Measurements from ENCODE around the gene RAB3D. TPM values are rescaled to one million over a fixed set of nuclear protein-coding genes. Genes with fewer than 3 reads are reported as not detected.

Gene RAB3D
- total and polyA plus RNA-seq, 10 of the 15 experiments (the other 5 are each of a cell fraction or from before 2014, with no cell fraction given): 1.1 to 15.7 (median 6.2) TPM

DNA sequence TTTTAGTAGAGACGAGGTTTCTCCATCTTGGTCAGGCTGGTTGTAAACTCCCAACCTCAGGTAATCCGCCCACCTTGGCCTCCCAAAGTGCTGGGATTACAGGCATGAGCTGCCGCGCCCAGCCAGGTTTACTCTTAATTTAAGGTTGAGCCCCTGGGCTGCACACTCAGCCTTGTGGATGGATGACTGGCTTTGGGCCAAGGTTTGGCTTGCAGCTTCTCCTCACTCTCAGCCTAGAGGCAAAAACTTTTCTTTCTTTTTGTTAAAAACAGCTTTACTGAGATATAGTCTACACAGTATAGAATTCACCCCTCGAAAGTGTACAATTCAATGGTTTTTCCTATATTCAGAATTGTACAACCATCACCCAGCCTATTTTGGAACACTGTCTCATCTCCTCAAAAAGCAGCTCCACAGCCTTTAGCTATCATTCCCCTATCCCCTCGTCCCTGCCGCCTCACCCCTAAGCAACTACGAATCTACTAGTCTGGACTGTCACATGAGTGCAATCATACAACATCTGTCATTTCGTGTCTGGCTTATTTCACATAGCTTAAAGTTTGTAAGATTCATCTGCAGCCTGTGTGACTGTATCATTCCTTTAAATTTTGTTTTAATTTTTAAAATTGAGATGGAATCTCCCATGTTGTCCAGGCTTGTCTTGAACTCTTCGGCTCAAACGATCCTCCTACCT, 58.0 kb downstream of the RAB3D start:
- Histone ChIP-seq H3K9me3 (replicated peaks; ENCODE audit: control insufficient read depth, insufficient read depth, low read length) (no peaks in the 10 kb centered on the region; the same call in 2 of the 3 replicates), H3K4me3 (no peak overlapping the region), H4K20me1 (ENCODE audit: control insufficient read depth, insufficient read depth) (no peaks in the 10 kb centered on the region), H3K36me3 (ENCODE audit: control insufficient read depth in 2 of 2, insufficient read depth in 2 of 2, low read length in 1 of 2) (no peaks in the 10 kb centered on the region), H3K79me2 (ENCODE audit: control insufficient read depth, insufficient read depth, low read length) (no peaks in the 10 kb centered on the region), H2AFZ (ENCODE audit: control insufficient read depth, low read depth, low read length) (no peak overlapping the region), H3K27me3 (replicated peaks in 1 of 2; ENCODE audit: control insufficient read depth in 2 of 2, insufficient read depth in 2 of 2, low read length in 1 of 2) (no peaks in the 10 kb centered on the region), H3K4me2 (ENCODE audit: control insufficient read depth, insufficient read depth) (no peak overlapping the region), H3K4me1 (ENCODE audit: control insufficient read depth, insufficient read depth, low read length) (peaks cover 9% of the 10 kb centered on the region), H3K9ac (ENCODE audit: control insufficient read depth, insufficient read depth, low read length) (no peak overlapping the region), H3K27ac (ENCODE audit: control insufficient read depth, insufficient read depth) (no peak overlapping the region)
- no peak for FAIRE-seq
- DNase-seq (ENCODE audit: low read depth, low spot score): no peak
- ATAC-seq: no peak
- TF ChIP-seq CHD2 (IDR thresholded peaks at IDR 0.05; ENCODE audit: borderline replicate concordance, low read depth, low read length): no peak
- no peak for TF ChIP-seq SMC3 (IDR thresholded peaks at IDR 0.05; ENCODE audit: borderline replicate concordance, low read length)
- TF ChIP-seq EZH2 (IDR thresholded peaks at IDR 0.05; ENCODE audit: borderline replicate concordance, control insufficient read depth, low read depth, low read length): no peak
- 79% methylated on average over 11 of the region's 11 CpGs for WGBS (ENCODE audit: insufficient coverage, insufficient replicate concordance, low lambda C conversion rate, missing lambda C conversion rate)
- CTCF ChIA-PET: interaction anchor here (0.5 kb wide), 1 partner anchor 16 kb away, joined by 3 read pairs; no protein-coding TSS in a partner anchor
- intact Hi-C loops (cut with micrococcal nuclease; ENCODE audit: unreplicated experiment): no loop called here
- POLR2A ChIA-PET: no interaction called here
- RAD21 ChIA-PET (ENCODE audit: unreplicated experiment): interaction anchor here (1.2 kb wide), 1 partner anchor 65 kb away, joined by 3 read pairs; no protein-coding TSS in a partner anchor
- BruUV-seq (replicated peaks): no TSS peak
- in situ Hi-C loops (cut with MboI): no loop called here
- SMC1A ChIA-PET (ENCODE audit: uncharacterized antibody, unreplicated experiment): interaction anchor here (1.2 to 1.5 kb wide), 2 partner anchors 16 to 201 kb away, joined by 3 read pairs; no protein-coding TSS in a partner anchor

- FAIRE-seq: peak; percentile 74
- peak; percentile 88 for ATAC-seq
- Histone ChIP-seq H3K4me2 (ENCODE audit: control insufficient read depth, insufficient read depth) (peak overlapping the region; percentile 74), H3K4me3 (no peak overlapping the region), H2AFZ (ENCODE audit: control insufficient read depth, low read depth, low read length) (peak overlapping the region; percentile 74), H3K9me3 (replicated peaks; ENCODE audit: control insufficient read depth, insufficient read depth, low read length) (no peaks in the 10 kb centered on the region; the same call in 2 of the 3 replicates), H4K20me1 (ENCODE audit: control insufficient read depth, insufficient read depth) (no peaks in the 10 kb centered on the region), H3K79me2 (ENCODE audit: control insufficient read depth, insufficient read depth, low read length) (no peaks in the 10 kb centered on the region), H3K9ac (ENCODE audit: control insufficient read depth, insufficient read depth, low read length) (no peak overlapping the region), H3K4me1 (ENCODE audit: control insufficient read depth, insufficient read depth, low read length) (peaks cover 9% of the 10 kb centered on the region), H3K36me3 (ENCODE audit: control insufficient read depth in 2 of 2, insufficient read depth in 2 of 2, low read length in 1 of 2) (no peaks in the 10 kb centered on the region), H3K27me3 (replicated peaks in 1 of 2; ENCODE audit: control insufficient read depth in 2 of 2, insufficient read depth in 2 of 2, low read length in 1 of 2) (no peaks in the 10 kb centered on the region), H3K27ac (ENCODE audit: control insufficient read depth, insufficient read depth) (peak overlapping the region; percentile 56; the same call in 1 of the 2 replicates)
- in situ Hi-C loops (cut with MboI) (no loop called here), intact Hi-C loops (cut with micrococcal nuclease; ENCODE audit: unreplicated experiment) (no loop called here)
- DNase-seq (ENCODE audit: low read depth, low spot score): peak; percentile 86
- WGBS (ENCODE audit: insufficient coverage, insufficient replicate concordance, low lambda C conversion rate, missing lambda C conversion rate): 10% methylated on average over 5 of the region's 5 CpGs
- ChIA-PET SMC1A (ENCODE audit: uncharacterized antibody, unreplicated experiment) (interaction anchor here (1.5 kb wide), 1 partner anchor 203 kb away, joined by 3 read pairs; no protein-coding TSS in a partner anchor), RAD21 (ENCODE audit: unreplicated experiment) (interaction anchor here (1.0 kb wide), 1 partner anchor 10 kb away, joined by 5 read pairs; no protein-coding TSS in a partner anchor), CTCF (interaction anchor here (0.6 to 1.5 kb wide), 5 partner anchors 14 to 98 kb away, joined by 3 to 4 read pairs (median 4); partner anchors contain the start of gene DOCK6), POLR2A (interaction anchor here (0.6 to 0.7 kb wide), 3 partner anchors 49 to 192 kb away, joined by 4 to 9 read pairs (median 8); no protein-coding TSS in a partner anchor)
- BruUV-seq (replicated peaks): no TSS peak
- no peak for TF ChIP-seq ZBED1 (IDR thresholded peaks at IDR 0.05; ENCODE audit: borderline replicate concordance)
- TF ChIP-seq NFYB (IDR thresholded peaks at IDR 0.05; ENCODE audit: insufficient read depth, low read depth, low read length): 0 out of 2 replicates have a peak, but pooled peaks have one; percentile 37
- TF ChIP-seq CHD2 (IDR thresholded peaks at IDR 0.05; ENCODE audit: borderline replicate concordance, low read depth, low read length): no peak
- TF ChIP-seq PAX5 (IDR thresholded peaks at IDR 0.05; ENCODE audit: borderline replicate concordance, low read depth, low read length): peak; percentile 62; the same call in 1 of the 2 replicates
- TF ChIP-seq NR2F1 (conservative IDR thresholded peaks at IDR 0.05): peak; percentile 68; the same call in 1 of the 2 replicates
- peak; percentile 61; the same call in 1 of the 2 replicates for TF ChIP-seq ATF2 (IDR thresholded peaks at IDR 0.05; ENCODE audit: low read length)
- TF ChIP-seq BHLHE40 (IDR thresholded peaks at IDR 0.05; ENCODE audit: borderline replicate concordance in 1 of 2, low read depth in 2 of 2, low read length in 1 of 2): peak; percentile 5 to 25; a peak in 1 of 4 replicates
- TF ChIP-seq EZH2 (IDR thresholded peaks at IDR 0.05; ENCODE audit: borderline replicate concordance, control insufficient read depth, low read depth, low read length): 0 out of 2 replicates have a peak, but pooled peaks have one; percentile 74
- no peak for TF ChIP-seq LARP7 (IDR thresholded peaks at IDR 0.05)
Observed at GRCh38 chr19:11279505-11280236, 59.8 kb downstream of the RAB3D start.

All from GM12878 (cell line).